SK-N-SH (cell line): ENCODE measurements around the gene SPDL1. TPM values are rescaled to one million over a fixed set of nuclear protein-coding genes. Genes with fewer than 3 reads are reported as not detected.
A peak's percentile ranks its signal among the peaks of the same experiment; 100 is the strongest.

ENCODE experiments used
- CTCF ChIA-PET: fragments of 300-600, 350-600 bp; formaldehyde crosslinking; extraction: SDS; loops from one replicate; lab custom pipeline; 2021; lab: Yijun Ruan, JAX
- POLR2A ChIA-PET: fragments of 350-600 bp; sonication (Branson Sonifier 250); formaldehyde crosslinking; extraction: SDS; loops from one replicate; lab custom pipeline; 2020; ENCODE audit warnings: antibody characterized with exemption, inconsistent platforms; lab: Yijun Ruan, JAX
- DNase-seq: peaks from one replicate; pipeline ENCODE4 v3.0.0; 2012
- H2AFZ ChIP-seq: fragments of 200-600 bp; sonication (generic); 2 replicates; pipeline ENCODE4 v1.8.1; 2016; ENCODE audit warnings: antibody characterized with exemption, mild to moderate bottlenecking, low read depth
- H3F3A ChIP-seq: fragments of 200-600 bp; sonication (generic); replicated peaks from 2 replicates; pipeline ENCODE3; 2016; ENCODE audit warnings: antibody characterized with exemption, mild to moderate bottlenecking; ENCODE audit not compliant: insufficient read depth
- H3K27ac ChIP-seq, 2 experiments: fragments of 200-500 bp in 1 of 2; fragments of 200-600 bp in 1 of 2; sonication (Bioruptor generic) in 1 of 2; sonication (generic), shearing (Covaris generic) in 1 of 2; 2 replicates each; pipeline versions ENCODE4 v1.5.1 to v1.6.1; 2014 to 2016; ENCODE audit warnings: low read depth in 2 of 2, inconsistent platforms in 1 of 2, low read length in 1 of 2, mild to moderate bottlenecking in 1 of 2, mixed read lengths in 1 of 2
- H3K27me3 ChIP-seq: fragments of 200-600 bp; sonication (generic), shearing (Covaris generic); 2 replicates; pipeline ENCODE4 v1.6.1; 2016; ENCODE audit warnings: mixed run types; ENCODE audit not compliant: insufficient read depth
- H3K36me3 ChIP-seq, 2 experiments: fragments of 200-500 bp in 1 of 2; fragments of 200-600 bp in 1 of 2; sonication (Bioruptor generic) in 1 of 2; sonication (generic) in 1 of 2; replicated peaks in 1 of 2; 2 replicates each; pipeline versions ENCODE3 to v1.5.1; 2014 to 2016; ENCODE audit warnings: low read length in 1 of 2, mild to moderate bottlenecking in 1 of 2; ENCODE audit not compliant: insufficient read depth in 2 of 2, control insufficient read depth in 1 of 2
- H3K4me1 ChIP-seq, 2 experiments: fragments of 200-500 bp in 1 of 2; fragments of 200-600 bp in 1 of 2; sonication (Bioruptor generic) in 1 of 2; sonication (generic), shearing (Covaris generic) in 1 of 2; 2 replicates each; pipeline versions ENCODE4 v1.5.1 to v1.6.1; 2014 to 2016; ENCODE audit warnings: low read depth in 1 of 2, low read length in 1 of 2, mixed run types in 1 of 2; ENCODE audit not compliant: insufficient read depth in 2 of 2, control insufficient read depth in 1 of 2
- H3K4me2 ChIP-seq: fragments of 200-600 bp; sonication (generic), shearing (Covaris generic); 2 replicates; pipeline ENCODE4 v1.6.1; 2017; ENCODE audit warnings: mixed run types
- H3K4me3 ChIP-seq, 2 experiments: fragments of 200-500 bp in 1 of 2; fragments of 200-600 bp in 1 of 2; sonication (Bioruptor generic) in 1 of 2; sonication (generic), shearing (Covaris generic) in 1 of 2; 2 replicates each; pipeline versions ENCODE4 v1.5.1 to v1.8.1; 2014 to 2016; ENCODE audit warnings: low read depth in 2 of 2, inconsistent platforms in 1 of 2, low read length in 1 of 2, mild to moderate bottlenecking in 1 of 2, mixed read lengths in 1 of 2, moderate library complexity in 1 of 2
- H3K79me2 ChIP-seq: fragments of 200-600 bp; sonication (generic); 2 replicates; pipeline ENCODE4 v1.8.1; 2017; ENCODE audit warnings: mild to moderate bottlenecking; ENCODE audit not compliant: insufficient read depth
- H3K9ac ChIP-seq: fragments of 200-600 bp; sonication (generic); 2 replicates; pipeline ENCODE4 v1.6.1; 2017; ENCODE audit warnings: mixed run types
- H3K9me2 ChIP-seq: fragments of 200-600 bp; sonication (generic); 2 replicates; pipeline ENCODE4 v1.6.1; 2017; ENCODE audit warnings: mixed run types
- H3K9me3 ChIP-seq: fragments of 200-600 bp; sonication (generic); 2 replicates; pipeline ENCODE4 v1.6.1; 2017; ENCODE audit warnings: mixed run types, mild to moderate bottlenecking, moderate library complexity
- H4K20me1 ChIP-seq: fragments of 200-600 bp; sonication (generic); 2 replicates; pipeline ENCODE4 v1.6.1; 2017; ENCODE audit warnings: mild to moderate bottlenecking, mixed run types; ENCODE audit not compliant: insufficient read depth
- EZH2phosphoT487 ChIP-seq: fragments of 200-600 bp; sonication (generic); IDR thresholded peaks from 2 replicates; pipeline ENCODE4 v1.6.1; 2017; ENCODE audit warnings: low read depth, mixed run types, mild to moderate bottlenecking, antibody characterized with exemption, moderate library complexity, borderline replicate concordance
- FOSL2 ChIP-seq: IDR thresholded peaks from 2 replicates; pipeline ENCODE4 v1.4.0; 2012; ENCODE audit warnings: low read depth, mild to moderate bottlenecking, moderate library complexity, borderline replicate concordance
- FOXJ3 ChIP-seq: sonication (generic); formaldehyde crosslinking; IDR thresholded peaks from 2 replicates; pipeline ENCODE4 v1.5.1; 2020; ENCODE audit warnings: mild to moderate bottlenecking, missing genetic modification reagents
- GABPA ChIP-seq: IDR thresholded peaks from 2 replicates; pipeline ENCODE4 v1.4.0; 2012; ENCODE audit warnings: low read depth, mild to moderate bottlenecking
- IRF3 ChIP-seq: fragments of 150-350 bp; IDR thresholded peaks from 2 replicates; pipeline ENCODE4 v1.6.1; 2016; ENCODE audit warnings: mild to moderate bottlenecking, low read depth, low read length
- MEF2A ChIP-seq: IDR thresholded peaks from 2 replicates; pipeline ENCODE4 v1.4.0; 2012; ENCODE audit warnings: low read depth, borderline replicate concordance
- MXI1 ChIP-seq: IDR thresholded peaks from 2 replicates; pipeline ENCODE4 v1.6.1; 2012; ENCODE audit warnings: mild to moderate bottlenecking, low read depth, low read length, improper control_type of control experiment
- NRF1 ChIP-seq: IDR thresholded peaks from 2 replicates; pipeline ENCODE4 v1.6.1; 2012; ENCODE audit warnings: low read depth, mild to moderate bottlenecking, low read length
- PBX3 ChIP-seq: IDR thresholded peaks from 2 replicates; pipeline ENCODE4; 2012
- RAD21 ChIP-seq: IDR thresholded peaks from 2 replicates; pipeline ENCODE4 v1.6.1; 2012; ENCODE audit warnings: mild to moderate bottlenecking, low read length
- RCOR1 ChIP-seq: fragments of 150-350 bp; IDR thresholded peaks from 2 replicates; pipeline ENCODE4 v1.6.1; 2017; ENCODE audit warnings: antibody characterized with exemption, low read length
- RFX5 ChIP-seq: IDR thresholded peaks from 2 replicates; pipeline ENCODE4 v1.6.1; 2012; ENCODE audit warnings: mild to moderate bottlenecking, improper control_type of control experiment, low read length
- RXRA ChIP-seq: IDR thresholded peaks from 2 replicates; pipeline ENCODE4 v1.4.0; 2012; ENCODE audit warnings: low read depth, mild to moderate bottlenecking, borderline replicate concordance
- SIN3A ChIP-seq: IDR thresholded peaks from 2 replicates; pipeline ENCODE4 v1.6.1; 2012; ENCODE audit warnings: low read depth, mild to moderate bottlenecking, low read length, moderate library complexity, borderline replicate concordance
- TAF1 ChIP-seq: IDR thresholded peaks from 2 replicates; pipeline ENCODE4 v1.6.1; 2012; ENCODE audit warnings: low read depth, mild to moderate bottlenecking, low read length, moderate library complexity, borderline replicate concordance
- TCF12 ChIP-seq: IDR thresholded peaks from 2 replicates; pipeline ENCODE4 v1.4.0; 2012
- USF1 ChIP-seq: IDR thresholded peaks from 2 replicates; pipeline ENCODE4 v1.4.0; 2012; ENCODE audit warnings: low read depth, borderline replicate concordance
- WGBS: methylation state at CpG from one replicate; pipeline ENCODE4 v1.1.6; 2017; ENCODE audit warnings: low lambda C conversion rate; 5-methylcytosine and 5-hydroxymethylcytosine counted together
- polyA plus RNA-seq, 3 experiments: library from polyadenylated mRNA; depleted of rRNA; stranded (reverse); fragments of >200 nt; gene quantifications; 2 replicates each; pipeline ENCODE4 v1.2.3, GENCODE V29; 2012
- TF ChIP-seq, protein P1 (sequence below): fragments of 150-350 bp; IDR thresholded peaks from 2 replicates; pipeline ENCODE4 v1.6.1; 2017; ENCODE audit warnings: antibody characterized with exemption, low read length, low read depth, borderline replicate concordance

The SPDL1 gene
- polyA plus RNA-seq, 1 of the 3 experiments (the other 2 are of a cell fraction), result 45.1 TPM

DNA sequence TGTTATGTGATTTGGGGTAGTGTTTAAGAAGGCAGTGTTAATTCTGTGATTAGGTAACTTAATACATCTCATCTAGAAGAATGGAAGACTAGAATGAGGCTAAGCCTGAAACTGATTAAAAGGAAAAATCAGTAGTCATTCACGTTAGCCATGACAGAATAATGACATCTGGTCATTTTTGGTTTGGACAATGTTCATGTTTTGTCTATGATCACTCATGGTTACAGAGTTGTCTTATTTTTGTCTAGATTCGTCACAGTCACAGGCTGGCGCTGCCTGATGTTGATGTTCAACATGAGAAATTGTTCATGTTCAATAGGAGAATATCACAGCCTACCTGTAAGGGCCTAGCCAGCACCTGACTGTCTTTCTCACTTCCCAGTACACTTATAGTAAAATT, 44.0 kb downstream of the SPDL1 start:
- no peak for DNase-seq
- WGBS, result 93% methylated on average over 3 of the region's 3 CpGs
- no peak for TF ChIP-seq GABPA
- no peak for TF ChIP-seq RFX5
- no peak for TF ChIP-seq TAF1
- TF ChIP-seq EZH2phosphoT487, result no peak
- TF ChIP-seq RAD21, result no peak
- no peak for TF ChIP-seq FOXJ3
- TF ChIP-seq NRF1, result no peak
- TF ChIP-seq SIN3A, result no peak
- no peak for TF ChIP-seq MEF2A
- TF ChIP-seq, protein P1, sequence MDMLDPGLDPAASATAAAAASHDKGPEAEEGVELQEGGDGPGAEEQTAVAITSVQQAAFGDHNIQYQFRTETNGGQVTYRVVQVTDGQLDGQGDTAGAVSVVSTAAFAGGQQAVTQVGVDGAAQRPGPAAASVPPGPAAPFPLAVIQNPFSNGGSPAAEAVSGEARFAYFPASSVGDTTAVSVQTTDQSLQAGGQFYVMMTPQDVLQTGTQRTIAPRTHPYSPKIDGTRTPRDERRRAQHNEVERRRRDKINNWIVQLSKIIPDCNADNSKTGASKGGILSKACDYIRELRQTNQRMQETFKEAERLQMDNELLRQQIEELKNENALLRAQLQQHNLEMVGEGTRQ, result no peak
- no peak for TF ChIP-seq USF1
- TF ChIP-seq IRF3, result no peak
- TF ChIP-seq RXRA, result no peak
- TF ChIP-seq MXI1, result no peak
- no peak for TF ChIP-seq TCF12
- TF ChIP-seq RCOR1, result no peak
- no peak for TF ChIP-seq PBX3
- TF ChIP-seq FOSL2, result no peak
- TF ChIP-seq, all 33 proteins: peak for 0
- Histone ChIP-seq H3K36me3 (no peaks in the 10 kb centered on the region), H3F3A (peaks cover 32% of the 10 kb centered on the region), H3K4me1 (peaks cover 0 to 12% of the 10 kb centered on the region in 2 experiments; a peak in 3 of 4 replicates), H3K27ac (peak overlapping the region; percentile 59 to 61; a peak in 3 of 4 replicates), H3K9ac (no peak overlapping the region), H3K9me3 (no peaks in the 10 kb centered on the region), H3K4me3 (no peak overlapping the region), H3K9me2 (no peaks in the 10 kb centered on the region), H2AFZ (no peak overlapping the region), H3K27me3 (no peaks in the 10 kb centered on the region), H4K20me1 (no peaks in the 10 kb centered on the region), H3K79me2 (no peaks in the 10 kb centered on the region), H3K4me2 (no peak overlapping the region)
- ChIA-PET POLR2A (no interaction called here), CTCF (no interaction called here)
